A673 (cell line): ENCODE measurements around the gene SLC7A1.

Experiments
- EZH2 ChIP-seq: fragments of 200-600 bp; sonication (generic); IDR thresholded peaks from 2 replicates; pipeline ENCODE4 v1.6.1; 2017; ENCODE audit warnings: borderline replicate concordance, low read depth, mild to moderate bottlenecking, mixed read lengths, antibody characterized with exemption, low read length; ENCODE audit not compliant: poor library complexity, severe bottlenecking
- TF ChIP-seq, protein P1 (sequence below): fragments of 300-800, 200-600 bp; sonication (generic); conservative IDR thresholded peaks from 2 replicates; pipeline ENCODE4 v1.5.1; 2017; ENCODE audit warnings: low read depth, mild to moderate bottlenecking, antibody characterized with exemption, low read length, moderate library complexity, mixed read lengths

GRCh38 chr13:29511980-29512379 is 83.5 kb downstream of the SLC7A1 start:
- TF ChIP-seq, protein P1, sequence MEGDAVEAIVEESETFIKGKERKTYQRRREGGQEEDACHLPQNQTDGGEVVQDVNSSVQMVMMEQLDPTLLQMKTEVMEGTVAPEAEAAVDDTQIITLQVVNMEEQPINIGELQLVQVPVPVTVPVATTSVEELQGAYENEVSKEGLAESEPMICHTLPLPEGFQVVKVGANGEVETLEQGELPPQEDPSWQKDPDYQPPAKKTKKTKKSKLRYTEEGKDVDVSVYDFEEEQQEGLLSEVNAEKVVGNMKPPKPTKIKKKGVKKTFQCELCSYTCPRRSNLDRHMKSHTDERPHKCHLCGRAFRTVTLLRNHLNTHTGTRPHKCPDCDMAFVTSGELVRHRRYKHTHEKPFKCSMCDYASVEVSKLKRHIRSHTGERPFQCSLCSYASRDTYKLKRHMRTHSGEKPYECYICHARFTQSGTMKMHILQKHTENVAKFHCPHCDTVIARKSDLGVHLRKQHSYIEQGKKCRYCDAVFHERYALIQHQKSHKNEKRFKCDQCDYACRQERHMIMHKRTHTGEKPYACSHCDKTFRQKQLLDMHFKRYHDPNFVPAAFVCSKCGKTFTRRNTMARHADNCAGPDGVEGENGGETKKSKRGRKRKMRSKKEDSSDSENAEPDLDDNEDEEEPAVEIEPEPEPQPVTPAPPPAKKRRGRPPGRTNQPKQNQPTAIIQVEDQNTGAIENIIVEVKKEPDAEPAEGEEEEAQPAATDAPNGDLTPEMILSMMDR, result no peak
- TF ChIP-seq EZH2, result no peak
